ENCODE measurements around the gene AKT2.

- no peak for TF ChIP-seq CTCF (optimal IDR thresholded peaks at IDR 0.05 in 1 of 3, IDR thresholded peaks at IDR 0.05 in 1 of 3, conservative IDR thresholded peaks at IDR 0.05 in 1 of 3; ENCODE audit: extremely low read depth in 1 of 3, insufficient read depth in 2 of 3, low read length in 3 of 3)
- TF ChIP-seq EZH2 (IDR thresholded peaks at IDR 0.05; ENCODE audit: low read length) = no peak
Observed at GRCh38 chr19:40282920-40283319, 2.2 kb downstream of the AKT2 start.

Data from keratinocyte (primary cell).